ENCODE data around the gene SHC3.
A peak's percentile ranks its signal among the peaks of the same experiment; 100 is the strongest.

Gene SHC3

GRCh38 chr9:88996921-88997235 lies 181.7 kb downstream of the SHC3 start:
- DNase-seq: no peak

- no peak for DNase-seq
Measured at GRCh38 chr9:88996046-88996920, 182.3 kb downstream of the SHC3 start.

GRCh38 chr9:88995627-88996026 lies 183.0 kb downstream of the SHC3 start:
- DNase-seq: no peak

- no peak for DNase-seq
Measured at GRCh38 chr9:88995200-88995577, 183.4 kb downstream of the SHC3 start.

- DNase-seq: peak; percentile 66
Measured at GRCh38 chr9:88994469-88995199, 184.0 kb downstream of the SHC3 start.

GRCh38 chr9:88993871-88994460 lies 184.7 kb downstream of the SHC3 start:
- no peak for DNase-seq

GRCh38 chr9:88993327-88993726 lies 185.3 kb downstream of the SHC3 start:
- no peak for DNase-seq

- peak; percentile 26 for DNase-seq
Measured at GRCh38 chr9:88992556-88992955, 186.1 kb downstream of the SHC3 start.

GRCh38 chr9:88991066-88992034 lies 187.3 kb downstream of the SHC3 start, which contains the start of gene S1PR3:
Gene S1PR3 (plus strand): TSS chr9:88991468. CDS start chr9:89001201, 9,733 bp downstream.
- DNase-seq: peak; percentile 50

GRCh38 chr9:88990729-88991065 lies 187.9 kb downstream of the SHC3 start:
- no peak for DNase-seq

- DNase-seq: no peak
Measured at GRCh38 chr9:88990041-88990728, 188.4 kb downstream of the SHC3 start.

GRCh38 chr9:88988796-88989641 lies 189.6 kb downstream of the SHC3 start:
- peak; percentile 48 for DNase-seq

GRCh38 chr9:88987661-88988060 lies 191.0 kb downstream of the SHC3 start:
- DNase-seq: no peak

GRCh38 chr9:88986776-88987175 lies 191.8 kb downstream of the SHC3 start:
- DNase-seq: no peak

- DNase-seq: no peak
Measured at GRCh38 chr9:88985616-88986015, 193.0 kb downstream of the SHC3 start.

GRCh38 chr9:88984543-88984883 lies 194.1 kb downstream of the SHC3 start:
- DNase-seq: no peak

GRCh38 chr9:88983865-88984542 lies 194.6 kb downstream of the SHC3 start:
- DNase-seq: no peak

GRCh38 chr9:88980740-88981203 lies 197.8 kb downstream of the SHC3 start:
- DNase-seq: peak; percentile 95

GRCh38 chr9:88979791-88980190 lies 198.8 kb downstream of the SHC3 start:
- DNase-seq: no peak

- no peak for DNase-seq
Measured at GRCh38 chr9:88979021-88979420, 199.6 kb downstream of the SHC3 start.

GRCh38 chr9:88978034-88978433 lies 200.6 kb downstream of the SHC3 start:
- peak; percentile 30 for DNase-seq

Measured in fibroblast of skin of right biceps (primary cell).